GM21423 (cell line): ENCODE measurements around the gene TRIM28.
"Not testable (repeated sequence)": the region's sequence is repeated elsewhere in the genome, so short reads cannot be mapped to it uniquely, and the experiment has no call there.

Experiments
- ATAC-seq: cut with Tn5 transposase; IDR thresholded peaks from one replicate; pipeline ENCODE4 v1.9.1; 2021; ENCODE audit warnings: mild to moderate bottlenecking, moderate library complexity; ENCODE audit not compliant: unreplicated experiment

TRIM28 gene

GRCh38 chr19:58543826-58544590 is at the start of gene TRIM28:
TSS of gene TRIM28 (plus strand) at chr19:58544064. CDS start at chr19:58544758, 694 bp downstream.
- ATAC-seq: peak; percentile 76

- no peak for ATAC-seq
These were observed 46.2 kb upstream of the TRIM28 start for GRCh38 chr19:58497634-58498170.

DNA sequence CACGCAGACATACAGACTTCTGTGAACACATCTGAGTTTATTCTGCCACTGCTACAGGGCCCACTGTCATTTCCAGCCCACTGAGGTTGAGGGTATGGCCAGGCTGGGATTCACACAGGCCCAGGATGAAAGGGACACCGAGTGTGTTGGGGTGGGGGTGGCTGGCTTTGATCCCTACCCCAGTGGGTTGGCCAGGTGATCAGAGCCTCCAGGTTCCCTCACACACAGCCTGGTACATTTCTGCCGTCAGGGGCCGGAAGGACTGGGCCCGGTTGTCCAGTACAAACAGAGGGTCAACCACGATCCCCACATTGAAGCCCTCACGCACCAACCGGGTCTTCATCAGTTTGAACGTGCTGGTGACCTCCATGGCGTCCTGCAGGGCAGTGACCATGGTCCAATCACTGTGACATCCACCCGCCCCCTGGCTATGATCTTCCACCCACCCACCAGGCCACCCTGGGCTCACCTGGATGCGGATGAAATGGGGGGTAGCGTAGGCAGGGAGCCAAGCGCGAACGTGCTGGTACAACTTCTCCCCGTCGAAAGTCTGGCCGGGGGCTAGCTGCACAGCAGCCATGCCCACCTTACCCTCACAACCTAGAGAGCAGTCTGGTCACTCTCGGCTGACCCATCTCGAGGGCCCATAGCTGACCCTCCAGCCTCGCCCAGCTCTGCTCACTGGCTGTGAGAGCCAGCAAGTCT is 45.4 kb upstream of the TRIM28 start:
- no peak for ATAC-seq

DNA sequence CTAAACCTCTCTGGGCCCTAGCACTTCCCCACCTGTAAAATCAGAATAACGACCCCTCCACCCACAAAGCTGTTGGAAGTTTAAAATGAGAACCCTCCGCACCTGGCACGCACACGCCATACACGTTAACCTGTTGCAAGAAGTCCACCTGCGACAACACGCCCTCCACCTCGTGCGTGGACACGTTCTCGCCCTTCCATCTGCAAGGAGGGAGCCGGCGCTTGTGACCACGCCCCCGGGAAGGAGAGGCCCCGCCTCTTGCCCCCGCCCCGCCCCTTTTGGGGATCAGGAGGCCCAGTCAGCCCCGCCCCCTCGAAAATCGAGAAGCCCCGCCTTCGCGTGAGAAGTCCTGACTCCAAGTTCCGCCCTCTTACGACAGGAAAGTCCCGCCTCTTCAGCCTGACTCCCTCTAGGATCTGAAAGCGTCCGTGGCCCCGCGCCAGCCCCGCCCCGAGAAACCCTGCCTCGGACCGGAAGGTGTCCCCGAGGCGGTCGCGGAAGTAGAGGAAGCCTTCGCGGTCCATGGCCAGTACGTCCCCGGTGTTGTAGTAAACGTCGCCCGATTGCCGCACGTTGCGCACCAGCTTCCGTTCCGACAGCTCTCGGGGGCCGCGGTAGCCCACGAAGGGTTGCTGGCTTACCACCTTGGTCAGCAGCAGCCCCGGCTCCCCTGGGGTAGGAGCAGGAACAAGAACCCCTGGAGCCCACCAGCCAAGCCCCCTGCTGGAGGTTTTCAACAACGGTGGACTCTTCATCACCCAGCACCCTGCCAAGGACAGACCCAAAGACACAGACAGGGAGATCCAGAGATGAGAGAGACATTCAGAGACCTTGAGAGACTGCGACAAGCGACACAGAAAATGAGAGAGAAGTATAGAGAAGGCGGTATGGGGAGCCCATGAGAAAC is 44.6 kb upstream of the TRIM28 start:
- peak; percentile 91 for ATAC-seq

DNA sequence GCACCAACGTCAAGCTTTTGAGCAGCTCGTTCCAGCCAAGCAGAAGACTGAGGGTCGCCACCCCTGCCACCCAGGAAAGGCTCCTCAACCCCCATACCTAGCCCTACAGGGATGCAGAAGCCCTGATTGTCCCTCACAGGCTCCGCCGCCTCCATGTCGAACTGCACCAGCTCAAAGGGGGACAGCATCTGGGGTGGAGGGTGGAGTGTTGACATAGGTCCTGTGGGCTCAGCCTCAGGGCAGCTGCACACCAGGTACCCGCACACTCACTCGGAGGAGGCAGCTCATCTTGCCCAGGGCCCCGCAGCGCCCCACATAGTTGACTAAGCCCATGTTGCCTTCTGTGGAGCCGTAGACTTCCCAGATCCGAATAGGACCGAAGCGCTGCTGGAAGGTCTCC is 43.6 kb upstream of the TRIM28 start:
- ATAC-seq: no peak

DNA sequence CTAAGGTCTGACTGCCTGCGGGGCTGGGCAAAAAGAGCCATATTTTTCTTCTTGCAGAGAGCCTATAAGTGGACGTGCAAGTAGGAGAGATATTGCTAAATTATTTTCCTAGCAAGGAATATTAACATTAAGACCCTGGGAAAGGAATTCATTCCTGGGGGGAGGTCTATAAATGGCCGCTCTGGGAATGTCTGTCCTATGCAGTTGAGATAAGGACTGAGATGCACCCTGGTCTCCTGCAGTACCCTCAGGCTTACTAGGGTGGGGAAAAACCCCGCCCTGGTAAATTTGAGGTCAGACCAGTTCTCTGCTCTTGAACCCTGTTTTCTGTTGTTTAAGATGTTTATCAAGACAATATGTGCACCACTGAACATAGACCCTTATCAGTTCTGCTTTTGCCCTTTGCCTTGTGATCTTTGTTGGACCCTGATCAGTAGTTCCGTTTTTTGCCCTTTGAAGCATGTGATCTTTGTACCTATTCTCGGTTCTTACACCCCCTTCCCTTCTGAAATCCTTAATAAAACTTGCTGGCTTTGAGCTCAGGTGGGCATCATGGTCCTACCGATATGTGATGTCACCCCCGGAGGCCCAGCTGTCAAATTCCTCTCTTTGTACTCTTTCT is 36.2 kb upstream of the TRIM28 start:
- ATAC-seq: not testable (repeated sequence)

DNA sequence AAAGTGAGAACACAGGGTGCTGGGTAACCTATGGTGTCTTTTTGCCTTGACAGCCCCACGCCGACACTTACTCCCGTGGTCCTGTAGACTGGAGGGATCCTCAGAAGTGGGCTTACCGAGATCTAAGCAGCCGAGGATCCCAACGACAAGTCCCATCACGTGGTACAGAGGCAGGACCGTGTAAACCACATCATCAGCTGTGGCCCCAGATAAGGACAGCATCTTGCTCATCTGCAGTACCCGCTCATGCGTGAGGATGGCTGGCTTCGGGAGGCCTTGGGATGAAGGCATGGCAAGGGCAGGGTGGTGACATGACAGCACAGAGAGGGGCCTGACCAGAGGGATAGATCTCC is 34.2 kb upstream of the TRIM28 start:
- no peak for ATAC-seq

- ATAC-seq: no peak
These were observed 33.6 kb upstream of the TRIM28 start for GRCh38 chr19:58510084-58510862.

- no peak for ATAC-seq
These were observed 32.3 kb upstream of the TRIM28 start, which contains the start of gene SLC27A5 for GRCh38 chr19:58511353-58512208. TSS of gene SLC27A5 (minus strand) at chr19:58511992. CDS start at chr19:58511955, 37 bp downstream.

GRCh38 chr19:58513213-58513693 is 30.6 kb upstream of the TRIM28 start:
- no peak for ATAC-seq

- peak; percentile 73 for ATAC-seq
These were observed 29.9 kb upstream of the TRIM28 start for GRCh38 chr19:58513694-58514563.

DNA sequence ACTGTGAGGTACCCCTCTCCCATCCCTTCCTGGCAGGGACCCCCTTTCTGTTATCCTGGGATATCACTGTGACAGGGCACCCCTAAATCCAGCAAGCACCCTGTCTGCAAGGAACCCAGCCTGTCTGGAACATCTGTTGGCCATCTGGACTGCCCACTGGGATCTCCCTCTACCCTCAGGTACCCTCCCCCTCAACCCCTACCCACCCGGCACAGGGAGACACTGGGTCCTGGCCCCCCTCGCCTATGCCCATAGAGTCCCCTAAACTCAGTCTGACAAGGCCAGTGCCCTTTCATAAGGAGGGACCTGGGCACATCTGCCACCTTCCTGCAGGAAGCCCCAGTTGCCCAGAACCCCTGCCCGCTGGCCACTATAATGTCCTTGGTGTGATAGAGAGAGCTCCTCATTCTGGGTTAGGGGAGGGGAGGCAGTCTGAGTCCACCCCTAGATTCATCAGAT is 29.3 kb upstream of the TRIM28 start:
- ATAC-seq: no peak

DNA sequence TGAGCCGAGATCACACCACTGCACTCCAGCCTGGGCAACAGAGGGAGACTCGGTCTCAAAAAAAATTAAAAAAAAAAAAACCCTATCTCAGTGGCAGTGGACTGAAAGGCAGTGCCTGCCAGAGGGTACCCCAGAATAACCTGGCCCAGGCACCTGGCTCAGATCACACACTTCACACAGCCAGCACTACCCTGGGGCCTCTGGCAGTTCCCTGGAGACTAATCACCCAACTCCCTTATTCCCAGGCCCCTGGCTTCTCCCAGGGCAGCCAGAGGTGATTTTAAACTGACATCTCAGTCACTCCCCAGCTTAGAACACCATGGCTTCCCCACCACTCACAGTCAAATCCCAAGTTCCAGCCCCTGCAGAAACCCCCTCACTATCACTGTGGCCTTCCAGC is 28.6 kb upstream of the TRIM28 start:
- no peak for ATAC-seq

DNA sequence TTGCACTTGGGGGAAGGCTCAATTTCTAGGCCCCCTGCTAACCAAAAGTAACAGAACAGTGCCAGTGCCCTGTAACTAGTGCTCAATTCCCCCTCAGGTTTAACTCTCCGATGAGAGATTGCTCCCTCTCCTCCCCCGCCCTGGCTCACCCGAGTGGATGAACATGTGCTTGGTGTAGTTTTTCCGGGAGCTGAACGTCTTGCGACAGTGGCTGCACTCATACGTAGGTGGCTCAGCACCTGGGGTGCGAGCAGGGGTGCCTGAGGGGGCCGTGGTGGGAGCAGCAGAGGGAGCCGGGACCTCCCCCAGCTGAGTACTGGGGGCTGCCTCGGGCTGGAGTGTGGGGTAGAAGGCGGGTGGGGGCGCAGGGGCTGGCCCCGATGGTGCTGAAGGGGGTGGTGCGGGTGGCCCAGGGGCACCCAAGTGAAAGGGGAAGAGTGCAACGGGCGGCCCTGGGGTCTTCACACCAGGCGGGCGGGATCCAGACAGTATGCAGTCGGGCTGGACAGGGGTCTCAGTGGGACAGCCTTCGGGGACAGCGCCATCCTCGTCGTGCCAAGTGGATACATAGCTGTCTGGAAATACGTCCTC is 27.5 kb upstream of the TRIM28 start:
- no peak for ATAC-seq

DNA sequence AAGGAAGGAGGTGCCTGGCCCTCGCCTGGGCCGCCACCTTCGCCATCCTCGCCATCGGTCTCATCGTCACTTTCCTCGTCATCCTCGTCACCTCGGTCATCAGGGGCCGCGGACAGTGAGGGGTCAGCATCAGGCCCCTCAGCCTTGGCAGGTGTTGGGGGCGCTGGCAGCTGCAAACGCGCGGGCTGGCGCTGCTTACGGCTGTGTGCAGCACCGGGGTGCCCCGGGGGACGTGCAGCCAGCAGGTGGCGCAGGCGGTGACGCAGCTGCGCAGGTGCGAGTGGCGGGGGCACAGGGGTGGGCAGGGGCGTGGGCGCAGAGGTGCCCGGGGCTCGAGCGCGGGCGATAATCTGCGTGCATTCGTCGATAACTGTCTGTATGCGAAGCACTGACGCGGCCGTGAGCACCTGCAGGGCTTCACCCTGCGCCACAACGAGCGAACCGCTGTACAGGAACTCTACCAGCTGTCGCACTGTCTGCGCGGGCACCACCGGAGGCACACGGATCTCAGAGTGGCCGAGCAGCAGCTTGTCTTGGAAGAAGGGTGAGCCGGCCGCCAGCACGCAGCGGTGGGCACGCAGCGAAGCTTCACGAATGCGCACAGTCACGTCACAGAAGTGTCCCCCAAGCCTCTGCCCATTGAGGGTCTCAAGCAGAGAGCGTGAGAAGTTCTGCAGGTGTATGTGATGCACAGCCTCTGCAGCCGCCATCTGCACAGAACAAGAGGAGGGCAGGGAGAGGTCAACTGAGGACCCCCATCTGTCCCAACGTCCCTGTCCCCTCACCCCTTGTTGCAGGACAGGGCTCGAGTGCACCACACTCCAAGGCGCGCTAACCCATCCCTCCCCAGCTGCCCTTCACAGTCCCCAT is 26.7 kb upstream of the TRIM28 start:
- ATAC-seq: no peak
